ENCODE results near the gene SLC15A3. TPM values are rescaled to one million over a fixed set of nuclear protein-coding genes. Genes with fewer than 3 reads are reported as not detected.

Gene SLC15A3
- total RNA-seq, 4 donors from 2014 or later = 24.1 to 61.0 (median 29.9) TPM

DNA sequence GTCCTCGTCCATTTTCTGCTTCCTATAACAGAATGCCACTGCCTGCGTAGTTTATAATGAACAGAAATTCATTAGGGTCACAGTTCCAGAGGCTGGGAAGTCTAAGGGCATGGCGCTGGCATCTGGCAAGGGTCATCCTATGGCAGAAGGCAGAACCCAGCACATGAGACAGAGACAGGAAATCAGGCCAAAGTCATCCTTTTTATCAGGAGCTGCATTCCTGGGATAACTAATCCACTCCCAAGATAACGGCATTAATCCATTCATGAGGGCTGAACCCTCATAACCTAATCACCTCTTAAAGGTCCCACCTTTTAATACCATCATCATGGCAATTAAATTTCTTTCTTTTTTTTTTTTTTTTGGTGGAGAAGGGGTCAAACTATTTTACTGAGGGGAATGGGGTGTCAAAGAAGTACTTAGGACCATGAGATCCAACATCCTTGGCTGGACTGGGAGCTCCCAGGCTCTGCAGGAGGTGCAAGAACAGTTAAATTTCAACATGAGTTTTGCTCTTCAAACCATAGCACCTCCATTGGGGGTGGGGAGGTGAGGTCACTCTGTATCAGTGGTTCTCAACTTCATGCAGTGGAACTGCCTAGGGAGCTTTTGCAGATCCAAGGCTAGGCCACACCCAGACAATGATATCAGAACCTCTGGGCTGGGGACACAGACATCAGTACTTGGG is 33.6 kb downstream of the SLC15A3 start:
- intact Hi-C loops (cut with DNase I) = no loop called here
- DNase-seq (ENCODE audit: extremely low spot score) = no peak
- H3K27me3 ChIP-seq = peaks cover 0 to 3% (median 0%) of the 10 kb centered on the region in 4 donors
- no peak overlapping the region for H3K27ac ChIP-seq (replicated peaks in 1 of 4)
- WGBS = 95% methylated on average over 4 of the region's 4 CpGs
- peaks cover 46 to 58% (median 51%) of the 10 kb centered on the region in 4 donors for H3K4me1 ChIP-seq
- no peaks in the 10 kb centered on the region for H3K9me3 ChIP-seq
- peaks cover 34 to 45% (median 38%) of the 10 kb centered on the region in 4 donors for H3K36me3 ChIP-seq
- no peak overlapping the region for H3K4me3 ChIP-seq
- TF ChIP-seq POLR2A (IDR thresholded peaks at IDR 0.05; ENCODE audit: low read depth) (no peak), POLR2AphosphoS5 (IDR thresholded peaks at IDR 0.05) (no peak), EP300 (IDR thresholded peaks at IDR 0.05) (no peak)
- TF ChIP-seq, protein P1, sequence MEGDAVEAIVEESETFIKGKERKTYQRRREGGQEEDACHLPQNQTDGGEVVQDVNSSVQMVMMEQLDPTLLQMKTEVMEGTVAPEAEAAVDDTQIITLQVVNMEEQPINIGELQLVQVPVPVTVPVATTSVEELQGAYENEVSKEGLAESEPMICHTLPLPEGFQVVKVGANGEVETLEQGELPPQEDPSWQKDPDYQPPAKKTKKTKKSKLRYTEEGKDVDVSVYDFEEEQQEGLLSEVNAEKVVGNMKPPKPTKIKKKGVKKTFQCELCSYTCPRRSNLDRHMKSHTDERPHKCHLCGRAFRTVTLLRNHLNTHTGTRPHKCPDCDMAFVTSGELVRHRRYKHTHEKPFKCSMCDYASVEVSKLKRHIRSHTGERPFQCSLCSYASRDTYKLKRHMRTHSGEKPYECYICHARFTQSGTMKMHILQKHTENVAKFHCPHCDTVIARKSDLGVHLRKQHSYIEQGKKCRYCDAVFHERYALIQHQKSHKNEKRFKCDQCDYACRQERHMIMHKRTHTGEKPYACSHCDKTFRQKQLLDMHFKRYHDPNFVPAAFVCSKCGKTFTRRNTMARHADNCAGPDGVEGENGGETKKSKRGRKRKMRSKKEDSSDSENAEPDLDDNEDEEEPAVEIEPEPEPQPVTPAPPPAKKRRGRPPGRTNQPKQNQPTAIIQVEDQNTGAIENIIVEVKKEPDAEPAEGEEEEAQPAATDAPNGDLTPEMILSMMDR (IDR thresholded peaks at IDR 0.05) = no peak

DNA sequence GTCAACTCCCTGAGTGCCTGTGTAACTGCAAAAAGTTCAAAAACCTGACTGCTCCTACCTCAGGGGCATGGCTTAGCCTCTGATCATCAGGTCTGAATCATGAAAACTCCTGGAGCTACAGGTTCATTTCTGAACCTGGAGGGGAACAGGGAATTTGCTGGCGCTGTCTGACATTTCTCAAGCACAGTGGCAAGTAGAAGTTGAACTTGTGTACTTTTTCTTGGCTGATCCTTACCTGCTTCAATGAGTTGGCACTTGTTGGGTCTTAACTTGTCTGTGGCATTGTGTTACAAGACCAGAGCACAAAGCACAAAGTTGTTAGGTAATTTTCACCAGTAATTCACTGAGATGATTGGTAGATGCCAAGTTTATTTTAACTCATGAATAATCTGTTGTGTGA is 34.7 kb downstream of the SLC15A3 start:
- peaks cover 54 to 65% (median 60%) of the 10 kb centered on the region in 4 donors for H3K4me1 ChIP-seq

DNA sequence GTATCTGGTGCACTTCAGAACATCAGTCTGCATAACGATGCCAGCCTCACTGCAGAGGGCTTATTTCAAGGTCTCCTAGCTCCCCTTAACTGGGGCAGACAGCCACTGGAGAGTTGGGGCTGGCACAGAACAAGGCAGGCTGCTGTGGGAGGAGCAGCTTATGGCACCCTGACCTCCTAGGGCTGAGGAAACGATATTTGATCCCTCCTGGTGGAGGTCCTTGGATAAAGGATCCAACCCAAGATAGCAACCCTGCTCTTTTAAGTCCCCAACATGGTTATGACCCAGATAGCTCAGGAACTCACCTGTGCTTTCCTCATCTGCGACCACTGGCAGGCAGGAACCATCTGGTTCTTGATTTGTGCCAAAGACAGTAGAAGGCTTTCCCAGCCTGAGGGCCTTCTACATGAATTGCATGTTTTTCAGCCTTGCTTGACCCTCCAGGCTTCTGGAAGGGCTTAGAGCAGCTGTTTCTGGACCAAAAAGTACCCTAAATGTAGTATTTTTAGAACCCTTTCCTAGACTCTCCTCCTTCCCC is 35.2 kb downstream of the SLC15A3 start:
- Histone ChIP-seq H3K27ac (replicated peaks in 1 of 4) (peak overlapping the region in 1 of 4 donors; percentile 2), H3K36me3 (peaks cover 20 to 29% (median 22%) of the 10 kb centered on the region in 4 donors)
- intact Hi-C loops (cut with DNase I) = no loop called here

More for the DNA sequence above, 34.7 kb downstream of the SLC15A3 start:
- Histone ChIP-seq H3K9me3 (no peaks in the 10 kb centered on the region), H3K4me3 (no peak overlapping the region), H3K36me3 (peaks cover 26 to 34% (median 27%) of the 10 kb centered on the region in 4 donors), H3K27ac (replicated peaks in 1 of 4) (peak overlapping the region in 1 of 4 donors; percentile 2), H3K27me3 (no peaks in the 10 kb centered on the region)
- TF ChIP-seq POLR2A (IDR thresholded peaks at IDR 0.05; ENCODE audit: low read depth) (no peak), EP300 (IDR thresholded peaks at IDR 0.05) (no peak)
- WGBS = 100% methylated on average over 1 of the region's 1 CpG
- intact Hi-C loops (cut with DNase I) = no loop called here
- DNase-seq (ENCODE audit: extremely low spot score) = no peak

DNA sequence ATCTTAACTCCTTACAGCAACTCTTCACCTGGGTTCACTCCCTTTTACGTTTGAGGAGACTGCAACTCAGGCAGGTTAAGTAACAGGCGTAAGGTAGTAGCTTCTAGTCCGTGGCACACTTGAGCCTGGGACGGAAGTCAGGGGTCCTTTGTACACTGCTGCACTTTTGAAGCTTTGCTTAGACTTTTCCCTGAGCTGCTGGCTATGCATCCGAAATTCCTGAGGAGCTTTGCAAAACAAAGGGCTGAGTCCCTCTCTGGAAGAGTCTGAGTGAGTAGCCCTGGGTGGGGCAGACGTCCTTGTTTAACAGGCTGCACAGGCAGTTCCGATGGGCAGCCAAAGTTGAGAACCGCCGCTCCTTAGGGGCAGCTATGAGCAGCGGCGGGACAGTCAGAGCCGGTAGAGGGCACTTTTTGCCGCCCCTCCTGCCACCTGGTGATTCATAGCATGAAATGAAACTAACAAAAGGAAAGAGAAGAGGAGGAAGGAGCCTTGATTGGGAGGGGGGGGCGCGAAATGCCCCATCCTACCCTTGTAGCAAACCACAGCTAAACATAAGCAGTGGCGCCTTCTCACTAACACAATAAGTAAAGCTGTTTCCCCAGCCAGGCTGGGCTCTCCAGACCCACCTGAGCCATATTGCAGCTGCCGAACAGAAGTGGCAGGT is 36.6 kb downstream of the SLC15A3 start:
- TF ChIP-seq, protein P1 (IDR thresholded peaks at IDR 0.05) = peak; percentile 30 to 42 (median 31)
- peak; percentile 29 to 43 for TF ChIP-seq POLR2AphosphoS5 (IDR thresholded peaks at IDR 0.05)
- no peak for TF ChIP-seq POLR2A (IDR thresholded peaks at IDR 0.05; ENCODE audit: low read depth)
- TF ChIP-seq EP300 (IDR thresholded peaks at IDR 0.05) = no peak
- Histone ChIP-seq H3K4me3 (peak overlapping the region; percentile 74 to 92 (median 80)), H3K27me3 (no peaks in the 10 kb centered on the region), H3K36me3 (peaks cover 7 to 15% (median 8%) of the 10 kb centered on the region in 4 donors), H3K9me3 (no peaks in the 10 kb centered on the region), H3K4me1 (peaks cover 54 to 70% (median 65%) of the 10 kb centered on the region in 4 donors), H3K27ac (replicated peaks in 1 of 4) (peak overlapping the region; percentile 93 to 96 (median 94))
- WGBS = 5% methylated on average over 17 of the region's 17 CpGs
- intact Hi-C loops (cut with DNase I) = no loop called here
- no peak for DNase-seq (ENCODE audit: extremely low spot score)

More for the DNA sequence above, 35.2 kb downstream of the SLC15A3 start:
- Histone ChIP-seq H3K27me3 (no peaks in the 10 kb centered on the region), H3K4me1 (peaks cover 54 to 65% (median 61%) of the 10 kb centered on the region in 4 donors), H3K4me3 (no peak overlapping the region), H3K9me3 (no peaks in the 10 kb centered on the region)
- TF ChIP-seq POLR2A (IDR thresholded peaks at IDR 0.05; ENCODE audit: low read depth) (no peak), POLR2AphosphoS5 (IDR thresholded peaks at IDR 0.05) (no peak), EP300 (IDR thresholded peaks at IDR 0.05) (no peak)
- TF ChIP-seq, protein P1 (IDR thresholded peaks at IDR 0.05) = no peak
- 82% methylated on average over 3 of the region's 3 CpGs for WGBS
- no peak for DNase-seq (ENCODE audit: extremely low spot score)

All from esophagus muscularis mucosa (tissue), 4 donors.